Neural cell (in vitro differentiated cells): ENCODE data around the gene FRMD1. TPM values are rescaled to one million over a fixed set of nuclear protein-coding genes. Genes with fewer than 3 reads are reported as not detected.

Source experiments
- H2AFZ ChIP-seq: fragments of 200-600, 300-800 bp; sonication (generic), shearing (Covaris generic); 2 replicates; pipeline ENCODE4 v1.6.0; 2014; ENCODE audit warnings: low read depth, mild to moderate bottlenecking, antibody characterized with exemption, low read length, moderate library complexity
- H3F3A ChIP-seq: fragments of 200-600 bp; shearing (Covaris generic); 2 replicates; pipeline ENCODE4 v1.6.1; 2016; ENCODE audit warnings: mild to moderate bottlenecking, moderate library complexity, mixed read lengths, antibody characterized with exemption, low read length; ENCODE audit not compliant: insufficient read depth, poor library complexity, severe bottlenecking
- H3K27ac ChIP-seq: fragments of 200-600, 300-800 bp; sonication (generic), shearing (Covaris generic); 2 replicates; pipeline ENCODE4 v1.5.1; 2014; ENCODE audit warnings: mild to moderate bottlenecking, low read length, moderate library complexity
- H3K27me3 ChIP-seq: fragments of 300-800, 200-600 bp; sonication (generic), shearing (Covaris generic); 2 replicates; pipeline ENCODE4 v1.6.0; 2014; ENCODE audit warnings: mild to moderate bottlenecking, low read depth, low read length, moderate library complexity; ENCODE audit not compliant: insufficient read depth
- H3K36me3 ChIP-seq: fragments of 300-800, 200-600 bp; sonication (generic), shearing (Covaris generic); 2 replicates; pipeline ENCODE4 v1.5.1; 2014; ENCODE audit warnings: mild to moderate bottlenecking, antibody characterized with exemption, low read length, moderate library complexity; ENCODE audit not compliant: insufficient read depth
- H3K4me2 ChIP-seq: fragments of 300-800, 200-600 bp; sonication (generic), shearing (Covaris generic); 2 replicates; pipeline ENCODE4 v1.6.0; 2014; ENCODE audit warnings: mild to moderate bottlenecking, low read length
- H3K4me3 ChIP-seq: fragments of 300-800, 200-600 bp; sonication (generic), shearing (Covaris generic); 2 replicates; pipeline ENCODE4 v1.5.1; 2014; ENCODE audit warnings: mild to moderate bottlenecking, low read length, moderate library complexity
- H3K79me2 ChIP-seq: fragments of 200-600 bp; shearing (Covaris generic); replicated peaks from 2 replicates; pipeline ENCODE4 v1.6.0; 2014; ENCODE audit warnings: mild to moderate bottlenecking, low read length, moderate library complexity; ENCODE audit not compliant: insufficient read depth
- H3K9ac ChIP-seq: fragments of 300-800, 200-600 bp; sonication (generic), shearing (Covaris generic); 2 replicates; pipeline ENCODE4 v1.6.1; 2016; ENCODE audit warnings: mild to moderate bottlenecking, low read length, mixed read lengths
- H3K9me2 ChIP-seq: fragments of 200-600 bp; shearing (Covaris generic); 2 replicates; pipeline ENCODE4 v1.6.1; 2016; ENCODE audit warnings: mild to moderate bottlenecking, low read length, mixed read lengths; ENCODE audit not compliant: insufficient read depth
- H3K9me3 ChIP-seq: fragments of 200-600, 300-800 bp; sonication (generic), shearing (Covaris generic); 2 replicates; pipeline ENCODE4 v1.6.1; 2016; ENCODE audit warnings: mild to moderate bottlenecking, mixed run types, low read length, moderate library complexity, mixed read lengths
- H4K20me1 ChIP-seq: fragments of 200-600 bp; shearing (Covaris generic); 2 replicates; pipeline ENCODE4 v1.6.1; 2016; ENCODE audit warnings: mild to moderate bottlenecking, mixed run types; ENCODE audit not compliant: insufficient read depth
- CTCF ChIP-seq: fragments of 450-650 bp; IDR thresholded peaks from 2 replicates; pipeline ENCODE4 v1.5.1; 2014; ENCODE audit warnings: antibody characterized with exemption, mild to moderate bottlenecking, moderate library complexity; ENCODE audit not compliant: poor library complexity, severe bottlenecking
- EP300 ChIP-seq: fragments of 450-650 bp; conservative IDR thresholded peaks from 2 replicates; pipeline ENCODE4 v1.6.1; 2014; ENCODE audit warnings: antibody characterized with exemption, mild to moderate bottlenecking, moderate library complexity; ENCODE audit not compliant: poor library complexity, severe bottlenecking
- EZH2 ChIP-seq: fragments of 200-600, 300-800 bp; shearing (Covaris generic), sonication (generic); IDR thresholded peaks from 2 replicates; pipeline ENCODE4 v1.6.1; 2014; ENCODE audit warnings: antibody characterized with exemption, low read length, borderline replicate concordance, mild to moderate bottlenecking; ENCODE audit not compliant: insufficient read depth, poor library complexity, severe bottlenecking
- MXI1 ChIP-seq: fragments of 450-650 bp; conservative IDR thresholded peaks from 2 replicates; pipeline ENCODE4 v1.6.1; 2014; ENCODE audit warnings: antibody characterized with exemption, mild to moderate bottlenecking; ENCODE audit not compliant: poor library complexity, severe bottlenecking
- POLR2AphosphoS5 ChIP-seq: IDR thresholded peaks from 2 replicates; pipeline ENCODE4 v1.6.1; 2012
- RAD21 ChIP-seq: fragments of 450-650 bp; conservative IDR thresholded peaks from 2 replicates; pipeline ENCODE4 v1.6.1; 2014; ENCODE audit warnings: antibody characterized with exemption, mild to moderate bottlenecking, moderate library complexity
- SMC3 ChIP-seq: fragments of 450-650 bp; conservative IDR thresholded peaks from 2 replicates; pipeline ENCODE4 v1.6.1; 2014; ENCODE audit warnings: antibody characterized with exemption, mild to moderate bottlenecking, moderate library complexity; ENCODE audit not compliant: poor library complexity
- TAF1 ChIP-seq: IDR thresholded peaks from 2 replicates; pipeline ENCODE4 v1.6.1; 2012; ENCODE audit warnings: low read depth
- polyA plus RNA-seq: library from polyadenylated mRNA; depleted of rRNA; stranded (reverse); fragments of >200 nt; gene quantifications from 2 replicates; pipeline ENCODE4 v1.2.3, GENCODE V29; 2014
- TF ChIP-seq, protein P1 (sequence below): IDR thresholded peaks from 2 replicates; pipeline ENCODE4 v1.6.1; 2012; ENCODE audit warnings: borderline replicate concordance

Gene FRMD1
- polyA plus RNA-seq, 1 donor from 2014 or later, result not detected

- Histone ChIP-seq H3K4me2 (no peak overlapping the region), H3K36me3 (no peaks in the 10 kb centered on the region), H3K27me3 (no peaks in the 10 kb centered on the region), H3K27ac (no peak overlapping the region), H3K9me3 (no peaks in the 10 kb centered on the region), H3K9ac (no peak overlapping the region), H3F3A (no peaks in the 10 kb centered on the region), H2AFZ (no peak overlapping the region), H4K20me1 (no peaks in the 10 kb centered on the region), H3K9me2 (no peaks in the 10 kb centered on the region), H3K4me3 (no peak overlapping the region), H3K79me2 (no peaks in the 10 kb centered on the region)
- TF ChIP-seq RAD21, result no peak
- TF ChIP-seq, protein P1, sequence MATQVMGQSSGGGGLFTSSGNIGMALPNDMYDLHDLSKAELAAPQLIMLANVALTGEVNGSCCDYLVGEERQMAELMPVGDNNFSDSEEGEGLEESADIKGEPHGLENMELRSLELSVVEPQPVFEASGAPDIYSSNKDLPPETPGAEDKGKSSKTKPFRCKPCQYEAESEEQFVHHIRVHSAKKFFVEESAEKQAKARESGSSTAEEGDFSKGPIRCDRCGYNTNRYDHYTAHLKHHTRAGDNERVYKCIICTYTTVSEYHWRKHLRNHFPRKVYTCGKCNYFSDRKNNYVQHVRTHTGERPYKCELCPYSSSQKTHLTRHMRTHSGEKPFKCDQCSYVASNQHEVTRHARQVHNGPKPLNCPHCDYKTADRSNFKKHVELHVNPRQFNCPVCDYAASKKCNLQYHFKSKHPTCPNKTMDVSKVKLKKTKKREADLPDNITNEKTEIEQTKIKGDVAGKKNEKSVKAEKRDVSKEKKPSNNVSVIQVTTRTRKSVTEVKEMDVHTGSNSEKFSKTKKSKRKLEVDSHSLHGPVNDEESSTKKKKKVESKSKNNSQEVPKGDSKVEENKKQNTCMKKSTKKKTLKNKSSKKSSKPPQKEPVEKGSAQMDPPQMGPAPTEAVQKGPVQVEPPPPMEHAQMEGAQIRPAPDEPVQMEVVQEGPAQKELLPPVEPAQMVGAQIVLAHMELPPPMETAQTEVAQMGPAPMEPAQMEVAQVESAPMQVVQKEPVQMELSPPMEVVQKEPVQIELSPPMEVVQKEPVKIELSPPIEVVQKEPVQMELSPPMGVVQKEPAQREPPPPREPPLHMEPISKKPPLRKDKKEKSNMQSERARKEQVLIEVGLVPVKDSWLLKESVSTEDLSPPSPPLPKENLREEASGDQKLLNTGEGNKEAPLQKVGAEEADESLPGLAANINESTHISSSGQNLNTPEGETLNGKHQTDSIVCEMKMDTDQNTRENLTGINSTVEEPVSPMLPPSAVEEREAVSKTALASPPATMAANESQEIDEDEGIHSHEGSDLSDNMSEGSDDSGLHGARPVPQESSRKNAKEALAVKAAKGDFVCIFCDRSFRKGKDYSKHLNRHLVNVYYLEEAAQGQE, result no peak
- no peak for TF ChIP-seq TAF1
- TF ChIP-seq EP300, result no peak
- no peak for TF ChIP-seq EZH2
- TF ChIP-seq POLR2AphosphoS5, result no peak
- TF ChIP-seq MXI1, result no peak
- TF ChIP-seq SMC3, result no peak
- no peak for TF ChIP-seq CTCF
Measured at GRCh38 chr6:168062346-168063289, 16.4 kb downstream of the FRMD1 start.

DNA sequence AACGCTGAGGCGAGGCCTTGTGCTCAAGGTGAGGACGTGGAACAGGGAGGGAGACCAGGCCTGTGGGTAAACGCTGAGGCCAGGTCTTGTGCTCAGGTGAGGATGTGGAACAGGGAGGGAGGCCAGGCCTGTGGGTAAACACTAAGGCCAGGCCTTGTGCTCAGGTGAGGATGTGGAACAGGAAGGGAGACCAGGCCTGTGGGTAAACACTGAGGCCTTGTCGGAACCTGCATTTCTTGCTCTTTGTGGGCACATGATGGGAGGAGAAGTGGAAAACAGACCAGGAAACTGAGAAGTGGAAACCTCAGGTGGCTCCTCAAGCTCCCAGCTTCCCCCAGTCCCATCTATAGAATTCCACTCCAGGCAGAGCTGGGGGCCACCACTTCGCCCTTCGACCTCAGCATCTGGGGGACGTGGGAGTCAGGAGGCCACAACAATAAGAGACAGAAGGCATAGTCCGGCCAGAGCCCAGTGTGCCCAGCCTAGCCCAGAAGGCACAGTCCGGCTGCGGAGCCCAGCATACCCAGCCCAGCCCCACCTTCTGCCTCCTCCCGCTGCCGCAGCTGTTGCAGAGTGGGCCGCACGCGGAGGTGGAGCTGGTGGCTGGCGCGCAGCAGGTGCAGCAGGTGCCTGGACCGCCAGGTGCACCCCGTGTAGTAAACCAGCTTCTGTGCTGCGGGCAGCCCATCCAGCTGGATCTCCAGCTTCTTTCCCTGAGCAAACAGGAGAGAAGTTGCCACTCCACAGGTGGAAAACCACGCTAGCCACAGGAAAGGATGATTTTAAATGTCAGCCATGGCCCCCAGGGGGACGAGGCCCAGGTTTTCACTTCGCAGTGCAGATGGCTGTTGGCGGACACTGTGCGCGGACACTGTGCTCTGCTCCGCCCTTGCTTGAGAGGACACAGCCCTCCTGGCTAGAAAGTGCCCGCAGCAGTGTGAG, 17.5 kb downstream of the FRMD1 start:
- Histone ChIP-seq H3K4me3 (no peak overlapping the region), H3F3A (no peaks in the 10 kb centered on the region), H4K20me1 (no peaks in the 10 kb centered on the region), H3K9me3 (no peaks in the 10 kb centered on the region), H3K4me2 (no peak overlapping the region), H3K27me3 (no peaks in the 10 kb centered on the region), H3K9ac (no peak overlapping the region), H3K79me2 (no peaks in the 10 kb centered on the region), H2AFZ (no peak overlapping the region), H3K27ac (no peak overlapping the region), H3K36me3 (no peaks in the 10 kb centered on the region), H3K9me2 (no peaks in the 10 kb centered on the region)
- TF ChIP-seq SMC3, result no peak
- TF ChIP-seq, protein P1, result no peak
- TF ChIP-seq MXI1, result no peak
- TF ChIP-seq EZH2, result no peak
- no peak for TF ChIP-seq POLR2AphosphoS5
- no peak for TF ChIP-seq RAD21
- TF ChIP-seq CTCF, result no peak
- no peak for TF ChIP-seq TAF1
- no peak for TF ChIP-seq EP300
